ENCODE measurements around the gene PACS2.

DNA sequence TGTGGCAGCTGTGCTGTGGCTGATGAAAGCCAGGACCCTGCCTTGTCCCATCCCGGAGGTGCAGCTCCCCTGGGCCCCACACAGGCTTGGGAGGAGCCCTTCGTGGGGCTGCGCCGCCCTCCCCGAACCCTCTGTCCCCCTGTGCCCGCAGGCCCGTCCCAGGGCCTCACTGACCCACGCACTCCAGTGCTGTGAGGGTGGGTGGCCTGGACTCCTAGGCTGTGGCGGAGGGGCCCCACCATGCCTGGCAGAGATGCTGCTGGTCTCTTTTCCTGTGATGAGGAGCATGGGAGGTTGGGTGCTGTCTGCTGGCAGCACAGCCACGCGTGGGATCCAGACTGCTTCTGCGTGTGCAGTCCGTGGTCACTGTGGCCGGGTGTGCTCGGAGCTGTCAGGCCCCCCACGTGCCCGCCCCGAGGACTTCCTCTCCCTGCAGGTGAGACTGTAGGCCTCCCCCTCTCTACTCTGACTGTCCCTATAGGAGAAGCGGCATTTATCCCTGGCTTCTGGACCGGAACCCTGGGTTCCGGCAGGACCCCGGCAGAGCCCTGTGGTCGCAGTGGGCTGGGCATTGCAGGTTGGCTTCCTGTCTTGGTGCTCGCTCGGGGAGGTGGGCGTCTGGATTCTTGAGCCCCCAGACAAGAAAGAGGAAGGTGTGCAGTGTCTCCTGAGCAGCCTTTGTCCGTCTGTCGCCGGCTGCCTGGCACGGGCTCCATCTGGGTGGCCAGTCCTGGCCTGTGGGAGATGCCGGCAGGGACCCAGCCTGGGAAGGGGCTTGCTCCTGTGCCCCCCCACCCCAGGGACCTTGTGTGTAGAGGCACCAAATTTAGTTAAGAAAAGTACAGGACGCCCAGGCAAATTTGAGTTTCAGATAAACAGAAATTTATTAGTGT, 107.4 kb downstream of the PACS2 start:
- no peak for TF ChIP-seq CTCF (IDR thresholded peaks at IDR 0.05; ENCODE audit: insufficient read depth, low read length)
- TF ChIP-seq, protein P1, sequence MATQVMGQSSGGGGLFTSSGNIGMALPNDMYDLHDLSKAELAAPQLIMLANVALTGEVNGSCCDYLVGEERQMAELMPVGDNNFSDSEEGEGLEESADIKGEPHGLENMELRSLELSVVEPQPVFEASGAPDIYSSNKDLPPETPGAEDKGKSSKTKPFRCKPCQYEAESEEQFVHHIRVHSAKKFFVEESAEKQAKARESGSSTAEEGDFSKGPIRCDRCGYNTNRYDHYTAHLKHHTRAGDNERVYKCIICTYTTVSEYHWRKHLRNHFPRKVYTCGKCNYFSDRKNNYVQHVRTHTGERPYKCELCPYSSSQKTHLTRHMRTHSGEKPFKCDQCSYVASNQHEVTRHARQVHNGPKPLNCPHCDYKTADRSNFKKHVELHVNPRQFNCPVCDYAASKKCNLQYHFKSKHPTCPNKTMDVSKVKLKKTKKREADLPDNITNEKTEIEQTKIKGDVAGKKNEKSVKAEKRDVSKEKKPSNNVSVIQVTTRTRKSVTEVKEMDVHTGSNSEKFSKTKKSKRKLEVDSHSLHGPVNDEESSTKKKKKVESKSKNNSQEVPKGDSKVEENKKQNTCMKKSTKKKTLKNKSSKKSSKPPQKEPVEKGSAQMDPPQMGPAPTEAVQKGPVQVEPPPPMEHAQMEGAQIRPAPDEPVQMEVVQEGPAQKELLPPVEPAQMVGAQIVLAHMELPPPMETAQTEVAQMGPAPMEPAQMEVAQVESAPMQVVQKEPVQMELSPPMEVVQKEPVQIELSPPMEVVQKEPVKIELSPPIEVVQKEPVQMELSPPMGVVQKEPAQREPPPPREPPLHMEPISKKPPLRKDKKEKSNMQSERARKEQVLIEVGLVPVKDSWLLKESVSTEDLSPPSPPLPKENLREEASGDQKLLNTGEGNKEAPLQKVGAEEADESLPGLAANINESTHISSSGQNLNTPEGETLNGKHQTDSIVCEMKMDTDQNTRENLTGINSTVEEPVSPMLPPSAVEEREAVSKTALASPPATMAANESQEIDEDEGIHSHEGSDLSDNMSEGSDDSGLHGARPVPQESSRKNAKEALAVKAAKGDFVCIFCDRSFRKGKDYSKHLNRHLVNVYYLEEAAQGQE (IDR thresholded peaks at IDR 0.05; ENCODE audit: insufficient replicate concordance, low read depth): no peak

Data from HL-60 (cell line).